Stimulated activated CD4-positive, alpha-beta T cell treated with anti-CD3 and anti-CD28 coated beads, Interleukin-4, amount 100 ng/mL, for 24 hours (primary cell): ENCODE measurements around the gene LIN7A.
A peak's percentile ranks its signal among the peaks of the same experiment; 100 is the strongest.
"Not testable (repeated sequence)": the region's sequence is repeated elsewhere in the genome, so short reads cannot be mapped to it uniquely, and the experiment has no call there.

ENCODE experiments used
- DNase-seq: peaks from one replicate; pipeline ENCODE4 v3.0.0-alpha.2; 2020

The LIN7A gene

DNA sequence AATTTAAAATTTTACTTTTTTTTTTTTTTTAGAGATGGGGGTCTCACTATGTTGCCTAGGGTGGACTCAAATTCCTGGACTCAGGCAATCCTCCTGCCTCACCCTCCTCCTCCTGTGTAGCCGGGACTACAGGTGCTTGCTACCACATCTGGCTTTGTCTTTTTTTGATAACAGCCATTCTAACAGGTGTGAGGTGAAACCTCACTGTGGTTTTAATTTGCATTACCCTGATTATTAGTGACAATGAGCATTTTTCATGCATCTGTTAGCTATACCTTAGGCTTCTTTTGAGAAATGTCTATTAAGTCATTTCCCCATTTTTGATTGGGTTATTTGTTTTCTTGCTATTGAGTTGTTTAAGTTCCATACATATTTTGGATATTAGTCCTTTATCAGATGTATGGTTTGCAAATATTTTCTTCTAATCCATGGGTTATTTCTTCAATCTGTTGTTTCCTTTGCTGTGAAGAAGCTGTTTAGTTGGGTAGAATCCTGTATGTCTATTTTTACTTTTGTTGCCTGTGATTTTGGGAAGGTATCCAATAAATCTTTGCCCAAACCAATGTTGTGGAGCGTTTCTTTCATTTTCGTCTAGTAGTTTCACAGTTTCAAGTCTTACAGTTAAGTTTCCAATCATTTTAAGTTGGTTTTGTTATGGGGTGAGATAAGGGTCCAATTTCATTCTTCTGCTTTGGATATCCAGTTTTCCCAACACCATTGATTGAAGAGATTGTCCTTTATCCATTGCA lies 134.9 kb downstream of the LIN7A start:
- no peak for DNase-seq

DNA sequence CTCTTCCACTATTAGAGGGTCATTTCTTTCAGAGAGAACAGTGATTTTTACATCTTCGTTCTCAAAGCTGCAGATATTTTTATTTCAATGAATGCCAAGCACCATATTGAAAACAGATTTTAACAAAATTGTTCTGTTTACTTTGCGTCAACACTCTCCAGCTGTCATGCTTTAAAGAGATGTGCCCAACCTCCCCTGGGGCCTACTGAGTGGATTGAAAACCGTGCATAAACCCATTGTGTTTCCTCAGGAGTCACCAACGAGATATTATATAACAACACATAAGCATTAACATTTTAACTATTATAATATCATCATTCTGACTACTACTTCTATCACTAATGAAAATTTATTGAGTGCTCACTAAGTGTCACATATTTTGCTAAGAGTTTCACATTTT lies 139.5 kb downstream of the LIN7A start:
- no peak for DNase-seq

DNA sequence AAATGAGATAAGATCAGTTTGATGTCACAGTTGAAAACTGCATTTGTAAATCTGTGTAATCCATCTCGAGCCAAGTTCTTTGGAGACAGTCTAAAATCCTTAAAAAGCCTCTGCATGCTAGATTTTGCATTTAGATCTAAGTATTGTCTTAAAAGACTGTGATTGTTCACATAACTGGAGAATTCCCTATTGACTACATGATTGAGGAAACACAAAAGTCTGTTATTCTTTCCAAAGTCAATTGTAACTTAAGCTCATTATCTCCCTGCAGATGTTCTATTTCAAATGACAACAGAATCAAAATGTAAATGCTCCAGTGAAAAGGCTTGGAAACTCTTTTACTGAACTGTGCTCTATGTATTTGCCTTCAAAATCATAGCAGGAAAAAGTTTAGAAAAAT lies 143.2 kb downstream of the LIN7A start:
- DNase-seq = no peak

DNA sequence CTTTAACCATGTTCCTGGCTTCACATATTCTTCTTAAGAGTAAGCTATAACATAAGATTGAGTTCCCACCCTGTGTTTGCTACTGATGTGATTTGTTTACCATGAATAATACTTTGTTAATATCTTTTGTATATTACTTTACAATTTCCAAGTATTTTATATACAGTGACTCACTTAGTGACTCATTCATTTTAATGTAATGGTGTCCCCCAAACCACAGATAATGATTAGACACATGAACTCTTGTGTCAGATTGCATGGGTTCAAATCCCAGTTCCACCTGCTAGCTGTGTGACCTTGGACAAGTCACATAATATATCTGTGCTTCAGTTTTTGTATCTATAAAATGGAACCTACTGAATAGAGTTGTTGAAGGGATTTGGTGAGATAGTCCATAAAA lies 144.9 kb downstream of the LIN7A start:
- no peak for DNase-seq

DNA sequence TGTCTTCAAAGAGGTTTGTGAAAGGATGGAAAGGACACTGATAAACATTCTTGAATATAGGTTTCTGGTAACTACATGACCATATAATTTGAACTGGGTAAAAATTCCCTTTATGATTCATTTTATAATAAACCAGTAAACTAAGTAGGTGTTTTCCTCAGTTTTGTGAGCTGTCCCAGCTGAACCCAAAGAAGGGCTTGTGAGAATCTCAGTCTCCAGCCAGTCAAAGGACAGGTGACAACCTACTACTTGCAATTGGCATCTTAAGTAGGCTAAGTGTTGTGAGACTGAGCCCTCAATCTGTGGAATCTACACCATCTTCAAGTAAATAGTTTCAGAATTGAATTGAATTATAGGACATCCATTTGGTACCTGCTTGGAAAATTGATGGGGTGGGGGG lies 145.9 kb downstream of the LIN7A start:
- DNase-seq = no peak

DNA sequence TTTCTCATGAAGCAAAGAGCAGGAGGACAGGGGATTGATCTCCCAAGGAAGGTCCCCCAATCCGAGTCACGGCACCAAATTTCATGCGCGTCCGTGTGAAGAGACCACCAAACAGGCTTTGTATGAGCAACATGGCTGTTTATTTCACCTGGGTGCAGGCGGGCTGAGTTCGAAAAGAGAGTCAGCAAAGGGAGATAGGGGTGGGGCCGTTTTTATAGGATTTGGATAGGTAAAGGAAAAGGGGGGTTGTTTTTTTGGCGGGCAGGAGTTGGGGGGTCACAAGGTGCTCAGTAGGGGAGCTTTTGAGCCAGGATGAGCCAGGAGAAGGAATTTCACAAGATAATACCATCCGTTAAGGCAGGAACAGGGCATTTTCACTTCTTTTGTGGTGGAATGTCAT lies 149.3 kb downstream of the LIN7A start:
- not testable (repeated sequence) for DNase-seq

DNA sequence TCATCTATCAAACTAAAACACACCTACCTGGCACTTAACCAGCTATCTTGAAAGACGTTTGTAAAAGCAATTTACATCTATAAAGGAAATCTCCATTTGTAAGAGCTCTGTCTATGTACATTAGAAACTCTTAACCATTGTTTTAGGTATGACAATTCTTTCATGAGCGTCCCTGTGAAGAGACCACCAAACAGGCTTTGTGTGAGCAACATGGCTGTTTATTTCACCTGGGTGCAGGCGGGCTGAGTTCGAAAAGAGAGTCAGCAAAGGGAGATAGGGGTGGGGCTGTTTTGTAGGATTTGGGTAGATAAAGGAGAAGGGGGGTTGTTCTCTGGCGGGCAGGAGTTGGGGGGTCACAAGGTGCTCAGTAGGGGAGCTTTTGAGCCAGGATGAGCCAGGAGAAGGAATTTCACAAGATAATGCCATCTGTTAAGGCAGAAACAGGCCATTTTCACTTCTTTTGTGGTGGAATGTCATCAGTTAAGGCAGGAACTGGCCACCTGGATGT lies 154.7 kb downstream of the LIN7A start:
- DNase-seq = not testable (repeated sequence)

DNA sequence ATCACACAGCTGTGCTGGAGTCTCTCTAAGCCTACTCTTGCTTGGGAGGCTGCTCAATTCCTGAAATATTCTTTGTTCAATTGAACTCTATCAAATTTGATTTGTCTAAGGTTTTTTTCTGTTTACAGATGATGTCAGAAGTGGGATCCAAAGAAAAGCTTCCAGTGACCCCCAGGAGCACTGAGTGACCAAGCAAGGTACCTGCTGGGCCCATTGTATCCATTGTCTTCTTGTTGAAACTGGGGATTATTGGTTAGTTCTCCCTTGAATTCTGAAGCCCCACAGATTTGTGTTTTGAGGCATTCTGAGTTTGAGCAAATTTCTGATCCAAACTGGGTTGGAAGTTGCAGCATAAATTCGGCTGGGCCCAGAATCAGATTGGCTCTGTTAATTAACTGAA lies 156.4 kb downstream of the LIN7A start:
- DNase-seq = no peak

DNA sequence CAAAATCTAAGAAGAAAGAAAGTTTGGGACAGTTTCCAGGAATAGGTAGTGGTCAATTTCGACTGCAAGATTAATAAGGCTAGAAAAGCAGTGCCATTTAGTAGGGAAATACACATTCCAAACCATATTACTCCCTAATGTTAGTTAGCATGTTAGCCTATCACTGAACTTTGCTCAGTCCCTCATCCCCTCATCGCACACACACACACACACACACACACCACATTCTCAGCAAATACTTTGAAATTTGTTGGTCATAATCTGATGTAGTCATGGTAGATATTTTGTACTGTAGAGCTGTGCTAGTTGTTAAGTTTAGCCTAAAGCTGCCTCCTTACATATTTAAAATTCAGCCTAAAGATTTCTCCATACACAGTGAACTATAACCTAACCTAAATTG lies 157.0 kb downstream of the LIN7A start:
- no peak for DNase-seq

DNA sequence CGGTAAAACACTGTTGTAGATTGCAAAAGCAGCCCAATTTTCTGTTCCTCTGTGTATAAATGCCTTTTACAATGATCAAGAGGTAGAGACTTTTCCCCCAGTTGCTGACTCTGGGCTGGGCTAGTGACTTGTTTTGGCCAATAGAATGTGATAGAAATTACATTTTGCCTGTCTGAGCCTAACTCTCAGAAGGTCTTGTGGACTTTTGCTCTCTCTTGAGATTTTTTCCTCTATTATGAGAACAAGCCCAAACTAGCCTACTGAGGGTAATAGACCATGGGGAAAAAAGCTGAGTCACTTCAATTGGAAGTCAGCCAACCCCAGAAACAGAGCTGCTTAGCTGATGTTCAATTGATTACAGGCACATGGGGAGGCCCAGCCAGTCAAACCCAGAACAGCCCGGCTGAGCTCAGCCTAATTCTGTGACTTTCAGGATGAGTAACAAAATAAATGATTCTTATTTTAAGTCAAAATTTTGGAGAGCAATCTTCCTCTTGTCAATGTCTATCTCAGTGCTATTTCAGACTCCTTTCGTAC lies 159.7 kb downstream of the LIN7A start:
- DNase-seq = peak; percentile 8

DNA sequence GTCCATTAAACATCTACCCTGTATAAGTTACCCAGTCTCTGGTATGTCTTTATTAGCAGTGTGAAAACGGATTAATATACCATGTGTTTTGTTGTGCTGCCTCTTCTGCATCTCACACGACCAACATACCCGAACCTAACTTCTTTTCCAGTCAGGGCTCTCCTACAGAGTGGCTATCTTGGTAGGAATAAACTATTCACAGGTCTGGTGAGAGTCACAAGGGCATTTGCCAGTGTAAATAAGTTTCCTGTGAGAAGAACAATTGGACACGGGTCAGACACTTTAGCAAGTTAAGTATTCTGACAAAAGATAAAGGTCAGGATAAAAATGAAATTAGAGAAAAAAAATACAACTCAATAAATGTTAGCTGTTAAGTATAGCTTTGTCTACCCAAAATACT lies 160.1 kb downstream of the LIN7A start:
- no peak for DNase-seq

DNA sequence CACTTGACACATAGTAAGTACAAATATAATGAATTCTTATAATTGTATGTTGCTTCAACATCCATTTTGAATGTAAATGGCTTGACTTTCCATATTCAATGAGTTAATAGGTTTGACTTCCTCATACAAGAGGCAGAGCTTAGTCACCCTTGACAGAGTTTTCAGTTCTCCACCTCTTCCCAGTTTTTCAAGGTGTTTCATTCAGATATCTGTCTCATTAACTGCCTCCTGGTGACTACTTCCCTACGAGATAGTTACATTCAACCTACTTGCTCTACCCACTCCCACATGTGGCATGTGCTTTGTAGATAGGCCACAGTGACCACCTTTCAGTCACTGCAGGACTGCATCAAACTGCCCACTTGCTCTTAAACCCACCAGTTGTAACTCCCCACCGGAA lies 161.0 kb downstream of the LIN7A start:
- no peak for DNase-seq

DNA sequence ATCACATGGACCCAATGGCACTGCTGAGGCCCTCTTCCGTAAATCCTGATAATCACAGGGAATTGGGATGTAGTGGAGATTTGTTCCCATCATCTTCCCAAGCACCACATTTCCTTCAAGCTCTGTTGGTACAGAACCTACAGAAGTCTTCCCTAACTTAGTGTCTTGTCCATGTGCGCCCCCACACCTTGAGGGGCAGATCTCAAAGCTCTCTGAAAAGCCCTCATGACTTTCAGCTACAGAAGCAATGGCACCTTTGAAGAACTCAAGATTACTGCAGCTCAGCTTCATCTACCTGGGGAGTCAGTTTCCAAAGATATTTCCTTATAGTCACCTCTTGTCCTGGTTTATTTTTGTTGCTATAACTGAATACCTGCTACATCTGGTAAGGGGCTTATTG lies 166.8 kb downstream of the LIN7A start:
- DNase-seq = no peak

DNA sequence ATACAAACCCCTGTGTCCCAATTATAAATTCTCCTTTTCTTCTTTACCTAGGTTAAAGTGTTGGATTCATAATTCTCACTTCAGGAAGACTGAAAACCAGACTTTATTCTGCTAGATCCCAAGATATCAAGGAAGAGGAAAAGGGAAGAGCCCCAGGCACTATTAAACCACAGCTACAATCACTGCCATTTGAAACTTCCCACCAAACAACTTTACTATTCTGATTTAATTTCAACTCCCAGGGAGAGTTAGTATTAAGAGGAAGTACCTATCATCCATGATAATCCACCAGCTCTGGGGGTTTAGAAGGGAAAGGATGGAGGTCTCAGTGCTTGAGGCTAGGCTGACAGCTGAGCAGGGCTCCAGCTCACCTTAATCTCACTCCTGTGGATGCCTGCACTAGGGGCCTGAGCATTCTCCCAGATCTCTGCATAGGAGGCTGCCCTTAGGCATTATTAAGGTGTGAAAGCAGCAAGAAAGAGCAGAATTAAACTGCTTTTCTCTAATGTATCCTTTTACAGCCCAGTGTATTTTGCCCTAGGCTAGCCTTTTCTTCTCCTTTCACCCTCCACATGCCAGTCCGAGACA lies 168.1 kb downstream of the LIN7A start:
- no peak for DNase-seq

DNA sequence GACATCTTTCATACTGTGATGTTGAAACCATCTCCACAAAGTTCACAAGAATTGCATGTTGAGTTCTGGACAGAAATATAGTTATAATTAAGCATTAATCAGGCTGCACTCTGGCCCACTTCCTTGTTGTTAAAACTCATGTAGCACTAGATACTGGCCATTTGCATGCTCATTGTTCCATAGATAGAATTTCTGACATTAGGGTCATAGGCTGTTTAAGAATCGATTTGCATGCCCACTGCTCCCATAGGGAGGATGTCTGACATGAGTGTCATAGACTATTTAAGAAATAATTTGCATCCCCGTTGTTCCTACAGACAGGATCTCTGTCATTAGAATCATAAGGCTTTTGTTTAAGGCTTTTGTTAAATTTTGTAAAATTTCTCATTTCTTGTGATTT lies 170.8 kb downstream of the LIN7A start:
- DNase-seq = no peak

DNA sequence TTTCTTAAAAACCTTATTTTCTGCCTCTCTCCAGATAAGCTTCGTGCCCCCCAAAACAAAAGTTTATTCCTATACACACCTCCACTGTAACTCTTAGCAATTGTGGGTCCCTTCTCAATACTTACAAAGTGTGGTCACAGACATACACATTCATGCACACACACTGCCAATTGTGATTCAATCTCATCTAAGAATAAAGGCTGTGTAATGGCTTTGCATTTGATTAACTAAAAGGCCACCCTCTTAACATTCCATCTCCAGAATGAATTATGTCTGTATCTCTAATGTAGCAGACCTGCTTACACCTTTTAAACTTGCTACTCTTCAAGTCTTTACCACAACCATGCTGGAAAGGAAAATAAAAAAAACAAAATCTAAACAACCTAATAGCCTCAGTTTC lies 171.5 kb downstream of the LIN7A start:
- no peak for DNase-seq

DNA sequence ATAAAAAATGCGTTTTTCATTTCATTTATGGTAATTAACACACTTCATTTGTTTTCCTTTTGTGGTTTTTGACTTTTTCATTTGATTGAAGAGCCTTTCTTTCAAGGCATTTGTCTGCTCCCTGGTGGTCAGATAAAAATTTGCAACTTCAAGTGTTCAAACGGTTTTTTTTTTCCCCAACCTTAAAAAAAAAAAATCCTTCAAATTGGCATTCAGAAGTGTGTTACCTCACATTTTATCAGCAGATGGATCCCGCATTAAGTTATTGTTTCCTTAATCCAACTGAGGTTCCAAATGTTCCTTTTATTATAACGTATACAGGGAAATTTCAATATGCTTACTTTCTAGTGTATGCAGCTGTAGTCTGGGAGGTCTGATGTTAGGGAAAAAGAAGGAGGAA lies 173.9 kb downstream of the LIN7A start:
- DNase-seq = no peak

DNA sequence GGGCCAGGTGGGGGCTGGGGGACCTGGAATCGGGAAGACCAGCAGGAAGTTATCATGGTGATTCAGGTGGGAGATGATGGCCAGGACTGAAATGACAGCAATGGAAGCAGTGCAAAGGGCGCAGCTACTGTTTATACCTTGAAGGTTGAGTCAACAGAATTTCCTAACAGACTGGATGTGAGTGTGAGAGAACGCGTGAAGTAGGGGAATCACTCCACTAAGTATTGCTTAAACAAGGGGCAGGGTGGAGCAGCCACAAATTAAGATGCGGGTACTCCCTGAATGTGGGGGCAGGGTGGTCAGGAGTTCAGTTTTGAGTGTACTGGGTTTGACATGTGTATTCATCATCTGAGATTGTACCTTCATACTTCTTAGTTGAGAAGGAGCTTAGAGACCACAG lies 175.9 kb downstream of the LIN7A start:
- no peak for DNase-seq

DNA sequence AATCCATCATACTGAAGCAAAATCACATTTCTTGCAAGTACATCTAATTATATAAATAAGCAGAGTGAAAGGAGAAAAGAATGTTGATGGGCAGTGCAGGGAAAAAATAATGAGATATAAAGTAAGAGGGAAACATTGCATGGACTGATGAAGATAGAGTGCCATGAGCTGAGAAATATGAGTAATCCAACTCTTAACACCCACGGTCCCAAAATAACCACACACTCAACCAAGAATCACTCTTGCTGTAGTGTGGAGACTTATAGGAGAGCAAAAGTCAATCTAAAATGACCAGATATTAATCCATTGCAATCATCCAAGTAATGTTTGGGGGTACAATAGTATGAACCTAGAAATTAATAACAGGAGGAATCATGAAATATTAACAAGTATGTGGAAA lies 180.9 kb downstream of the LIN7A start:
- DNase-seq = no peak

DNA sequence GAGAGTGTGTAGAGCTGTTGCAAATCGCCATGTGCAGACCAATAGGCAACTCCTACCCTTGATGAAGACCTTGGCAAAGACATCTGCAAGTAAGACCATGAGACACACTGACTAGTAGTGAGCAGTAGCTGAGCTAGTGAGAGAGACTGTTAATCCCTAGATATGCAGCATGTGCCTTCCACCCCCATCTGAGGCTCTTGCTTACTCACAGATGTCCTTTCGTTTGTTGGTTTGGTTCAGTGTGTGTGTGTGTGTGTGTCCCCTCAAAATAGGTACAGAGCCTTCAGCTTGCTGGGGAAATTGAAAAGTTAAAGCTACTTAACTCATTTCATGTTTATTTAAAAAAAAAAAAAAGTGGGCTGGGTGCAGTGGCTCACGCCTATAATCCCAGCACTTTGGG lies 183.5 kb downstream of the LIN7A start:
- DNase-seq = no peak

DNA sequence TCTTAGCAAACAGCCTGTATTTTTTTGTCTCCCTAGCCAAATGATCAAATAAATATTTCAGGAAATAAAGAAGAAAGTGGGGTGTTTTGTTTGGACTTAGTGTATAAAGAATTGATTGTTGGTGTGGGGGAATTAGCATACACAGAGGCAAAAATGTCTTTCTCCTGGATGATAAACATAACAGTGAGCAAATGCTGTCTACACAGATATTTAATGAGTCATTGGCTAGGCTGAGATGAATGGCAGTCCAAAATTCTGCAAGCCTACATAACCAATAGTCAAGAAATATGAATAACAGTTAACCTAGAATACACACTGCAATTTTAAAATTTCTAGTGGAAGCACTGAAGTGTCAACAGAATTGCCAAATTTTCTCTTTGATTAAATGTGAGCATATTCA lies 185.3 kb downstream of the LIN7A start:
- DNase-seq = no peak

DNA sequence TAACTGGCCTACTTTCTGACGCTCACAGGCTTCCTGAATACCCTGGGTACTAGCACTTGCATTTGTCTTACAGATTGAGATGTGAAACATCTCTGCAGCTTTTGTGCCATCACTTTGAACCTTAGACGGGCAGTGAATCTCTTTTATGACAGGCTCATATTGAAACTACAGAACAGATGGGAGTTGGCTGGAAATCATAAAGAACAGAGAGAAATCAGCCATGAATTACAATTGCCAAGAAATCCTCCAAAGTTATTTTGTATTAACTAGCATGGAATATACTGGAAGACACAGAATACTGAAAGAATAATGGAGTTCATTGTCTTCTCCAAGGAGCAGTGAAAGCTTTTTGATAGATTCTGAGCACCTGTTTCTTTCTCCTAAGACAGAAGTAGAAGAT lies 188.3 kb downstream of the LIN7A start:
- DNase-seq = no peak

DNA sequence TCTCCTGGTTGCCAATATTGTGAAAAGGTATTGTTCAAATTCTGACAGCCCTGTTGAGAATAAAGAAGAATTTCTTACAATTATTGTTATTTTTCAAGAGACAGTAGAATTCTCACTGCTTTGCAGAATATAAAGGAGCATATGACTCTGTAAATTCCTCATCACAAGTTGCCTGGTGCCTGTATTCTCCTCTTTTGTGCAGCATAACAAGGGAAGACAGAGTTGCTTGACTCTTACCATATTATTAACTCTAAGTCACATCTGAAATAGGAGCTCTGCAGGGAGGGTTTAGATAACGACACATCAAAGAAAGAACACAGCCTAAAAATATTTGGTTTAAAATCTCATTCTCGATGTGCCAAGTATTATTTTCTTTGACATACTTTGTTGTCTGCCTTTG lies 189.9 kb downstream of the LIN7A start:
- no peak for DNase-seq

DNA sequence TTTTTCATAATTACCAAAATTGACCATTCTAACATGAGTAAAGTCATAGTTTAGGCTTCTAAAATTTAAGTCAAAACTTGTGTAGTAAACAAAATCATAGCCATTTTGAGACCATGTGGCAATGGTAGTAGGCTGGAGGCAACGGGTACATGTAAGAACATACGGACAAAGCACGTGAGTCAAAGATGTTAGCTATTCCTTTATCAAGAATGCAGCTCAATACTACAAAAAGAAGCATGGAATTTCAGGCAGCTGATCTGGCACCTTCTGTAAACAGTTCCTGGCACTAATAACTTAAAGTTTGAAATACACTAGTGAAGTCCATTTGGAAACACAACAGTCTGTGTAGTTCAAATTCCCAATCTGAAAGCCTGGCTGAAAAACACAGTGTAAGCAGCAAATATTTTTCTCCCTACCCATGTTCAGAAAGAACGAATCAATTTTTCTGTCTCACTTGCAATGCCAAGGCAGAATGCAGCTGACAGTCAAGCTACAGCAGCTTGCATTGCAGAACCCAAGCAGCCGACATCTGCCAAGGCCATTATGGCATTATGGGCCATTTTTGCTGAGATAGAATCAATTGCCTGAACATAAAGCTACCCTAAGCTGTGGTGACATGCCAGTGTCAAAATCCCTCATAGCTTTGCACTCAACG lies 191.8 kb downstream of the LIN7A start:
- DNase-seq = no peak
